Mesenchymal stem cell (in vitro differentiated cells and primary cell): Measurements from ENCODE around the gene KIAA0513.

Experiments used
- DNase-seq: peaks from one replicate; pipeline ENCODE4 v3.0.0-alpha.2; 2013
- H2AFZ ChIP-seq: one replicate; pipeline ENCODE4 v1.6.1; 2013; ENCODE audit warnings: low read depth, mild to moderate bottlenecking, control low read depth, inconsistent platforms, low read length, moderate library complexity
- H2AK5ac ChIP-seq: 2 replicates; pipeline ENCODE4 v1.6.1; 2013; ENCODE audit warnings: low read length, moderate library complexity, mild to moderate bottlenecking, inconsistent platforms; ENCODE audit not compliant: severe bottlenecking
- H2BK120ac ChIP-seq: one replicate; pipeline ENCODE4 v1.6.1; 2013; ENCODE audit warnings: low read depth, mild to moderate bottlenecking, inconsistent platforms, low read length, moderate library complexity
- H2BK12ac ChIP-seq, 2 experiments: one replicate each; pipeline ENCODE4 v1.6.1; 2013; ENCODE audit warnings: inconsistent platforms in 2 of 2, low read length in 2 of 2, mild to moderate bottlenecking in 2 of 2, moderate library complexity in 2 of 2, control low read depth in 1 of 2
- H2BK15ac ChIP-seq: one replicate; pipeline ENCODE4 v1.6.1; 2013; ENCODE audit warnings: mild to moderate bottlenecking, low read depth, inconsistent platforms; ENCODE audit not compliant: poor library complexity, severe bottlenecking
- H2BK5ac ChIP-seq: 2 replicates; pipeline ENCODE4 v1.6.1; 2013; ENCODE audit warnings: low read depth, mild to moderate bottlenecking, low read length, control low read depth, inconsistent platforms; ENCODE audit not compliant: poor library complexity, severe bottlenecking
- H3K14ac ChIP-seq, 2 experiments: one replicate each; pipeline ENCODE4 v1.6.1; 2013; ENCODE audit warnings: inconsistent platforms in 2 of 2, low read length in 2 of 2, control low read depth in 1 of 2, mild to moderate bottlenecking in 1 of 2, moderate library complexity in 1 of 2
- H3K18ac ChIP-seq, 2 experiments: one replicate each; pipeline ENCODE4 v1.6.1; 2013; ENCODE audit warnings: inconsistent platforms in 2 of 2, low read length in 2 of 2, control low read depth in 1 of 2, low read depth in 1 of 2, mild to moderate bottlenecking in 1 of 2
- H3K23ac ChIP-seq, 2 experiments: one replicate each; pipeline ENCODE4 v1.6.1; 2013; ENCODE audit warnings: inconsistent platforms in 2 of 2, low read length in 2 of 2, mild to moderate bottlenecking in 2 of 2, moderate library complexity in 2 of 2, control low read depth in 1 of 2
- H3K27ac ChIP-seq: 2 replicates; pipeline ENCODE4 v1.5.1; 2013; ENCODE audit warnings: mild to moderate bottlenecking, moderate library complexity, low read length, control low read depth, inconsistent platforms; ENCODE audit not compliant: poor library complexity, severe bottlenecking
- H3K27me3 ChIP-seq, 2 experiments: 2 replicates each; pipeline versions ENCODE4 v1.6.1 to v1.7.0; 2013; ENCODE audit warnings: low read length in 2 of 2, mild to moderate bottlenecking in 2 of 2, moderate library complexity in 2 of 2, control low read depth in 1 of 2, inconsistent platforms in 1 of 2; ENCODE audit not compliant: control insufficient read depth in 1 of 2, insufficient read depth in 1 of 2
- H3K36me3 ChIP-seq, 2 experiments: 2 replicates each; pipeline versions ENCODE4 v1.6.1 to v1.7.0; 2013; ENCODE audit warnings: low read length in 2 of 2, control low read depth in 1 of 2, inconsistent platforms in 1 of 2, low read depth in 1 of 2, mild to moderate bottlenecking in 1 of 2; ENCODE audit not compliant: insufficient read depth in 2 of 2, control insufficient read depth in 1 of 2
- H3K4ac ChIP-seq, 2 experiments: one replicate each; pipeline ENCODE4 v1.6.1; 2013; ENCODE audit warnings: inconsistent platforms in 2 of 2, low read length in 2 of 2, mild to moderate bottlenecking in 2 of 2, moderate library complexity in 2 of 2, control low read depth in 1 of 2, low read depth in 1 of 2
- H3K4me1 ChIP-seq: 2 replicates; pipeline ENCODE4 v1.6.1; 2013; ENCODE audit warnings: low read depth, low read length, control low read depth; ENCODE audit not compliant: control insufficient read depth, insufficient read depth
- H3K4me2 ChIP-seq: 2 replicates; pipeline ENCODE4 v1.6.1; 2013; ENCODE audit warnings: low read length, mild to moderate bottlenecking, inconsistent platforms; ENCODE audit not compliant: poor library complexity, severe bottlenecking
- H3K4me3 ChIP-seq, 2 experiments: 2 replicates each; pipeline versions ENCODE4 v1.5.1 to v1.7.0; 2013; ENCODE audit warnings: low read length in 2 of 2, mild to moderate bottlenecking in 2 of 2, control low read depth in 1 of 2, low read depth in 1 of 2; ENCODE audit not compliant: insufficient read depth in 1 of 2
- H3K79me1 ChIP-seq: replicated peaks from 2 replicates; pipeline ENCODE4 v1.6.1; 2013; ENCODE audit warnings: mild to moderate bottlenecking, control low read depth, low read length, inconsistent platforms; ENCODE audit not compliant: poor library complexity, severe bottlenecking
- H3K9ac ChIP-seq: 2 replicates; pipeline ENCODE4 v1.7.0; 2013; ENCODE audit warnings: mild to moderate bottlenecking, low read length, moderate library complexity
- H3K9me3 ChIP-seq: 2 replicates; pipeline ENCODE4 v1.7.0; 2013; ENCODE audit warnings: mild to moderate bottlenecking, low read length; ENCODE audit not compliant: control insufficient read depth
- H4K8ac ChIP-seq: one replicate; pipeline ENCODE4 v1.6.1; 2013; ENCODE audit warnings: inconsistent platforms, mild to moderate bottlenecking, low read length, moderate library complexity
- H4K91ac ChIP-seq: one replicate; pipeline ENCODE4 v1.6.1; 2013; ENCODE audit warnings: mild to moderate bottlenecking, low read length, inconsistent platforms
- WGBS: methylation state at CpG from one replicate; pipeline ENCODE4 v1.1.7; 2013; ENCODE audit warnings: mixed read lengths; 5-methylcytosine and 5-hydroxymethylcytosine counted together

The KIAA0513 gene

GRCh38 chr16:85136213-85136701 lies 108.7 kb downstream of the KIAA0513 start:
- peak overlapping the region in 1 of 2 experiments; percentile 73 for H3K4me3 ChIP-seq
- WGBS = 29% methylated on average over 10 of the region's 12 CpGs
- H2BK5ac ChIP-seq = no peak overlapping the region
- peak overlapping the region; percentile 90 for H2BK15ac ChIP-seq
- H3K9ac ChIP-seq = peak overlapping the region; percentile 18
- peak overlapping the region; percentile 98 for H2BK120ac ChIP-seq
- H3K79me1 ChIP-seq = no peaks in the 10 kb centered on the region
- H3K4me1 ChIP-seq = peaks cover 22% of the 10 kb centered on the region
- no peaks in the 10 kb centered on the region for H3K9me3 ChIP-seq
- H3K27me3 ChIP-seq = no peaks in the 10 kb centered on the region
- DNase-seq = peak; percentile 70
- H4K8ac ChIP-seq = peak overlapping the region; percentile 83
- peak overlapping the region; percentile 6 for H2AFZ ChIP-seq
- H3K18ac ChIP-seq = peak overlapping the region; percentile 95 to 99
- H2AK5ac ChIP-seq = peak overlapping the region; percentile 32
- H3K27ac ChIP-seq = no peak overlapping the region
- H4K91ac ChIP-seq = peak overlapping the region; percentile 98
- H3K23ac ChIP-seq = peak overlapping the region in 1 of 2 experiments; percentile 85
- peak overlapping the region; percentile 92 to 93 for H3K4ac ChIP-seq
- H3K4me2 ChIP-seq = no peak overlapping the region
- H3K14ac ChIP-seq = peak overlapping the region in 1 of 2 experiments; percentile 68
- H2BK12ac ChIP-seq = peak overlapping the region; percentile 96 to 100
- H3K36me3 ChIP-seq = no peaks in the 10 kb centered on the region

DNA sequence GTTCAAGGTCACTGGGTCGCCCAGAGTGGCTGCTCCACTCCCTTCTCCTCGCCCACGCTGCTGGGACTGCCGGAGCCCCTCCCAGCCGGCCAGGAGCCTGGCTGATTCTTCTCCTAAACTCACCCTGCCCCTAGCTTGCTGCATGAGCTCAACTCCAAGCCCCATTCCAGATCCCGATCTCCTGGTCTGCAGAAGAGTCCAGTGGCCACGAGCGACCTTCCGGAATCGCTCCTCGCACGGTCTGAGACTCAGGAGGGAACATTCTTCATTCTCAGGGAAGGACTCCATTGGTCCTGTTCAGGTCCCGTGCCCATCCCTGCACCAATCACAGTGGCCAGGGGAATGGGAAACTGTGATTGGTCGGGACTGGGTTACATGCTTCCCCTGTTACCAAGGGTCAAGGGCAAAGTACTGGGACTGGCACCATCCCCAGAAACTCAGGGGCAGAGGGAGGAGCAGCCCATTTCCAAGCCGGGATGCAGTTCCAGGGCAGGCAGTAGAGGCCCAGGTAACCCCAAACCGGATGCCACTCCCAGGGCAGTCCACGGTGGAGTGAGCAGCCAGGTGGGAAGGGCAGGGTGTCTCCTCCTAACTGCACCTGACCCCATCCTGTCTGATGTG lies 109.2 kb downstream of the KIAA0513 start:
- Histone ChIP-seq H3K4me2 (peak overlapping the region; percentile 41), H3K4ac (peak overlapping the region; percentile 92 to 93), H2AK5ac (peak overlapping the region; percentile 76), H4K91ac (peak overlapping the region; percentile 98), H2BK120ac (peak overlapping the region; percentile 98), H3K4me1 (peaks cover 22% of the 10 kb centered on the region), H3K18ac (peak overlapping the region; percentile 95 to 99), H2AFZ (peak overlapping the region; percentile 18), H3K9me3 (no peaks in the 10 kb centered on the region), H3K9ac (peak overlapping the region; percentile 81), H3K4me3 (peak overlapping the region in 1 of 2 experiments; percentile 73), H4K8ac (peak overlapping the region; percentile 83), H2BK12ac (peak overlapping the region; percentile 96 to 100), H2BK5ac (no peak overlapping the region), H3K27ac (no peak overlapping the region), H3K79me1 (no peaks in the 10 kb centered on the region), H3K14ac (peak overlapping the region in 1 of 2 experiments; percentile 68), H3K36me3 (no peaks in the 10 kb centered on the region), H3K27me3 (peaks cover 0 to 3% of the 10 kb centered on the region in 2 experiments), H3K23ac (peak overlapping the region in 1 of 2 experiments; percentile 85), H2BK15ac (peak overlapping the region; percentile 90)
- 72% methylated on average over 17 of the region's 17 CpGs for WGBS
- DNase-seq = peak; percentile 68

GRCh38 chr16:85137323-85138072 lies 109.9 kb downstream of the KIAA0513 start:
- H4K8ac ChIP-seq = peak overlapping the region; percentile 83

More at GRCh38 chr16:85137323-85138072, 109.9 kb downstream of the KIAA0513 start:
- Histone ChIP-seq H3K27me3 (peaks cover 0 to 9% of the 10 kb centered on the region in 2 experiments), H3K9me3 (no peaks in the 10 kb centered on the region), H3K18ac (peak overlapping the region; percentile 95 to 99), H3K4me3 (peak overlapping the region in 1 of 2 experiments; percentile 73), H2BK12ac (peak overlapping the region; percentile 96 to 100), H3K79me1 (no peaks in the 10 kb centered on the region), H4K91ac (peak overlapping the region; percentile 98), H3K23ac (peak overlapping the region in 1 of 2 experiments; percentile 14), H3K4me2 (peak overlapping the region; percentile 41), H3K36me3 (no peaks in the 10 kb centered on the region), H2AK5ac (peak overlapping the region; percentile 76), H3K27ac (no peak overlapping the region), H3K4ac (peak overlapping the region; percentile 92 to 93), H2BK120ac (peak overlapping the region; percentile 98), H2AFZ (no peak overlapping the region), H2BK5ac (no peak overlapping the region), H3K14ac (peak overlapping the region in 1 of 2 experiments; percentile 68), H3K4me1 (peaks cover 22% of the 10 kb centered on the region), H3K9ac (peak overlapping the region; percentile 81), H2BK15ac (peak overlapping the region; percentile 90)
- 8% methylated on average over 27 of the region's 29 CpGs for WGBS
- DNase-seq = peak; percentile 97
